ENCODE data around the gene FAM20B. TPM values are rescaled to one million over a fixed set of nuclear protein-coding genes. Genes with fewer than 3 reads are reported as not detected.
"Not testable (repeated sequence)": the region's sequence is repeated elsewhere in the genome, so short reads cannot be mapped to it uniquely, and the experiment has no call there.

The FAM20B gene
- total RNA-seq, 1 experiment from 2014 or later = 28.6 TPM

- DNase-seq (ENCODE audit: low read depth, low spot score); in situ Hi-C loops (cut with HindIII; ENCODE audit: low pct_unique_long_range_greater_than_20kb, low sequenced_read_pairs): not testable (repeated sequence)
Measured at GRCh38 chr1:179039502-179040174, 13.9 kb downstream of the FAM20B start.

GRCh38 chr1:179040175-179040551 lies 14.5 kb downstream of the FAM20B start:
- DNase-seq (ENCODE audit: low read depth, low spot score); in situ Hi-C loops (cut with HindIII; ENCODE audit: low pct_unique_long_range_greater_than_20kb, low sequenced_read_pairs): not testable (repeated sequence)

GRCh38 chr1:179042087-179042486 lies 16.4 kb downstream of the FAM20B start:
- in situ Hi-C loops (cut with HindIII; ENCODE audit: low pct_unique_long_range_greater_than_20kb, low sequenced_read_pairs) = no loop called here
- DNase-seq (ENCODE audit: low read depth, low spot score) = no peak

GRCh38 chr1:179042700-179043099 lies 17.0 kb downstream of the FAM20B start:
- in situ Hi-C loops (cut with HindIII; ENCODE audit: low pct_unique_long_range_greater_than_20kb, low sequenced_read_pairs) = no loop called here

GRCh38 chr1:179043266-179043665 lies 17.6 kb downstream of the FAM20B start:
- in situ Hi-C loops (cut with HindIII; ENCODE audit: low pct_unique_long_range_greater_than_20kb, low sequenced_read_pairs) = no loop called here

More at GRCh38 chr1:179042700-179043099, 17.0 kb downstream of the FAM20B start:
- DNase-seq (ENCODE audit: low read depth, low spot score) = no peak

GRCh38 chr1:179043907-179044306 lies 18.2 kb downstream of the FAM20B start:
- in situ Hi-C loops (cut with HindIII; ENCODE audit: low pct_unique_long_range_greater_than_20kb, low sequenced_read_pairs) = no loop called here
- DNase-seq (ENCODE audit: low read depth, low spot score) = no peak

More at GRCh38 chr1:179043266-179043665, 17.6 kb downstream of the FAM20B start:
- DNase-seq (ENCODE audit: low read depth, low spot score) = no peak

GRCh38 chr1:179046808-179047635 lies 21.3 kb downstream of the FAM20B start:
- in situ Hi-C loops (cut with HindIII; ENCODE audit: low pct_unique_long_range_greater_than_20kb, low sequenced_read_pairs) = no loop called here
- DNase-seq (ENCODE audit: low read depth, low spot score) = no peak

GRCh38 chr1:179047636-179047997 lies 21.9 kb downstream of the FAM20B start:
- in situ Hi-C loops (cut with HindIII; ENCODE audit: low pct_unique_long_range_greater_than_20kb, low sequenced_read_pairs) = no loop called here
- no peak for DNase-seq (ENCODE audit: low read depth, low spot score)

- DNase-seq (ENCODE audit: low read depth, low spot score) = no peak
- in situ Hi-C loops (cut with HindIII; ENCODE audit: low pct_unique_long_range_greater_than_20kb, low sequenced_read_pairs) = no loop called here
Measured at GRCh38 chr1:179048339-179049124, 22.8 kb downstream of the FAM20B start.

- in situ Hi-C loops (cut with HindIII; ENCODE audit: low pct_unique_long_range_greater_than_20kb, low sequenced_read_pairs) = no loop called here
- no peak for DNase-seq (ENCODE audit: low read depth, low spot score)
Measured at GRCh38 chr1:179052776-179053175, 27.1 kb downstream of the FAM20B start.

- in situ Hi-C loops (cut with HindIII; ENCODE audit: low pct_unique_long_range_greater_than_20kb, low sequenced_read_pairs) = no loop called here
- DNase-seq (ENCODE audit: low read depth, low spot score) = no peak
Measured at GRCh38 chr1:179053486-179053885, 27.8 kb downstream of the FAM20B start.

GRCh38 chr1:179055937-179056336 lies 30.2 kb downstream of the FAM20B start:
- in situ Hi-C loops (cut with HindIII; ENCODE audit: low pct_unique_long_range_greater_than_20kb, low sequenced_read_pairs) = no loop called here
- DNase-seq (ENCODE audit: low read depth, low spot score) = no peak

GRCh38 chr1:179058487-179059483 lies 33.1 kb downstream of the FAM20B start:
- DNase-seq (ENCODE audit: low read depth, low spot score) = no peak
- in situ Hi-C loops (cut with HindIII; ENCODE audit: low pct_unique_long_range_greater_than_20kb, low sequenced_read_pairs) = no loop called here

- in situ Hi-C loops (cut with HindIII; ENCODE audit: low pct_unique_long_range_greater_than_20kb, low sequenced_read_pairs) = no loop called here
- DNase-seq (ENCODE audit: low read depth, low spot score) = no peak
Measured at GRCh38 chr1:179061360-179062282, 35.9 kb downstream of the FAM20B start.

GRCh38 chr1:179066471-179066870 lies 40.8 kb downstream of the FAM20B start:
- no peak for DNase-seq (ENCODE audit: low read depth, low spot score)
- in situ Hi-C loops (cut with HindIII; ENCODE audit: low pct_unique_long_range_greater_than_20kb, low sequenced_read_pairs) = no loop called here

- in situ Hi-C loops (cut with HindIII; ENCODE audit: low pct_unique_long_range_greater_than_20kb, low sequenced_read_pairs) = no loop called here
- DNase-seq (ENCODE audit: low read depth, low spot score) = no peak
Measured at GRCh38 chr1:179077396-179077795, 51.7 kb downstream of the FAM20B start.
